CD4-positive, alpha-beta T cell (primary cell): ENCODE results near the gene SNED1. TPM values are rescaled to one million over a fixed set of nuclear protein-coding genes. Genes with fewer than 3 reads are reported as not detected.

ENCODE experiments used
- ATAC-seq: fragments of 200-7000 bp; cut with Tn5 transposase; one replicate; pipeline ENCODE4 v1.10.0; 2022; ENCODE audit warnings: mild to moderate bottlenecking; ENCODE audit not compliant: poor library complexity
- CTCF ChIA-PET: fragments of 350-600 bp; sonication (Branson Sonifier 250); formaldehyde crosslinking; loops from one replicate; lab custom pipeline; 2021; ENCODE audit warnings: antibody characterized with exemption, inconsistent platforms; lab: Charles Lee
- POLR2A ChIA-PET: fragments of 350-600 bp; sonication (Branson Sonifier 250); formaldehyde crosslinking; loops from one replicate; lab custom pipeline; 2021; ENCODE audit warnings: antibody characterized with exemption, inconsistent platforms; lab: Charles Lee
- DNase-seq, 14 experiments: peaks; one replicate each; pipeline ENCODE4 v3.0.0-alpha.2; 2013 to 2020; ENCODE audit warnings: mixed read lengths in 2 of 14
- H3K27ac ChIP-seq, 2 donors: one replicate each; pipeline versions ENCODE4 v1.5.1 to v1.7.0; 2013; ENCODE audit warnings: low read length in 2 of 2, low read depth in 1 of 2, mild to moderate bottlenecking in 1 of 2
- H3K27me3 ChIP-seq, 2 experiments: 1 replicate in 1 of 2; 2 replicates in 1 of 2; pipeline versions ENCODE4 v1.6.1 to v1.7.0; 2013; ENCODE audit warnings: low read length in 2 of 2, control low read depth in 1 of 2, mild to moderate bottlenecking in 1 of 2, moderate library complexity in 1 of 2; ENCODE audit not compliant: insufficient read depth in 2 of 2, control insufficient read depth in 1 of 2
- H3K36me3 ChIP-seq: one replicate; pipeline ENCODE4 v1.6.1; 2013; ENCODE audit warnings: low read length, control low read depth; ENCODE audit not compliant: insufficient read depth
- H3K4me1 ChIP-seq: one replicate; pipeline ENCODE4 v1.6.1; 2013; ENCODE audit warnings: low read length, control low read depth; ENCODE audit not compliant: insufficient read depth
- H3K4me3 ChIP-seq: one replicate; pipeline ENCODE4 v1.5.1; 2013; ENCODE audit warnings: mild to moderate bottlenecking, low read length, moderate library complexity
- H3K9me3 ChIP-seq, 2 experiments: 1 replicate in 1 of 2; 2 replicates in 1 of 2; pipeline versions ENCODE4 v1.6.1 to v1.7.0; 2013; ENCODE audit warnings: low read length in 2 of 2, mild to moderate bottlenecking in 2 of 2, control low read depth in 1 of 2, moderate library complexity in 1 of 2; ENCODE audit not compliant: control insufficient read depth in 1 of 2, insufficient read depth in 1 of 2
- H3K27ac Mint-ChIP-seq: one replicate; pipeline ENCODE4 v1.8.0; 2020; ENCODE audit warnings: mixed read lengths
- H3K27me3 Mint-ChIP-seq: one replicate; pipeline ENCODE4 v1.8.0; 2021; ENCODE audit warnings: mixed read lengths
- H3K36me3 Mint-ChIP-seq: one replicate; pipeline ENCODE4 v1.8.0; 2021; ENCODE audit warnings: low read depth, mixed read lengths
- H3K4me1 Mint-ChIP-seq: one replicate; pipeline ENCODE4 v1.8.0; 2021; ENCODE audit warnings: low read depth, mixed read lengths
- H3K4me3 Mint-ChIP-seq: one replicate; pipeline ENCODE4 v1.8.0; 2020; ENCODE audit warnings: mild to moderate bottlenecking, mixed read lengths
- H3K9me3 Mint-ChIP-seq: one replicate; pipeline ENCODE4 v1.8.0; 2020; ENCODE audit warnings: mixed read lengths
- CTCF ChIP-seq: fragments of 200-600 bp; IDR thresholded peaks from one replicate; pipeline ENCODE4 v1.8.0; 2022; ENCODE audit warnings: antibody characterized with exemption, mild to moderate bottlenecking
- intact Hi-C, 2 experiments: fragments of 100-400 bp; cut with DNase I in 1 of 2; cut with micrococcal nuclease in 1 of 2; formaldehyde crosslinking; loops; one replicate each; pipeline versions ENCODE4 v1.15.1 to v1.9.0; 2023 to 2025; cut with DNase I, micrococcal nuclease
- total RNA-seq, 174 experiments: library from RNA in 2 of 174; stranded (reverse) in 2 of 174; gene quantifications; one replicate each; pipeline ENCODE4 v1.2.3 and lab custom pipeline; 2021 to 2026

SNED1 gene
- total RNA-seq, 2 experiments from 2014 or later = 42.0 to 42.7 TPM

GRCh38 chr2:241094924-241095420 lies 96.6 kb downstream of the SNED1 start:
- H3K36me3 Mint-ChIP-seq = peaks cover 89% of the 10 kb centered on the region
- peaks cover 65% of the 10 kb centered on the region for H3K4me1 Mint-ChIP-seq
- no peaks in the 10 kb centered on the region for H3K27me3 ChIP-seq
- intact Hi-C loops = loop anchor here in 1 of 2 experiments (5.0 kb wide), 1 partner anchor 122 kb away; no protein-coding TSS in a partner anchor
- peak overlapping the region; percentile 4 for H3K4me3 Mint-ChIP-seq
- H3K9me3 Mint-ChIP-seq = no peaks in the 10 kb centered on the region
- ATAC-seq (no peak), DNase-seq (peak in 1 of 14 experiments; percentile 13)
- H3K27ac Mint-ChIP-seq = peak overlapping the region; percentile 95
- ChIA-PET POLR2A (interaction anchor here (0.6 to 4.0 kb wide), 9 partner anchors 10 to 196 kb away, joined by 3 to 55 read pairs (median 5); partner anchors contain the start of genes PASK and PPP1R7), CTCF (interaction anchor here (3.0 to 4.0 kb wide), 2 partner anchors 17 to 55 kb away, joined by 13 to 18 read pairs; partner anchors contain the start of genes PASK and PPP1R7)
- no peak overlapping the region for H3K4me3 ChIP-seq
- TF ChIP-seq CTCF = no peak
- peak overlapping the region; percentile 49 to 53 for H3K27ac ChIP-seq
- H3K9me3 ChIP-seq = no peaks in the 10 kb centered on the region
- H3K4me1 ChIP-seq = peaks cover 58% of the 10 kb centered on the region
- peaks cover 95% of the 10 kb centered on the region for H3K36me3 ChIP-seq
- H3K27me3 Mint-ChIP-seq = no peaks in the 10 kb centered on the region

- H3K27ac ChIP-seq = peak overlapping the region; percentile 52 to 68
- no peak overlapping the region for H3K4me3 ChIP-seq
- Mint-ChIP-seq H3K4me1 (peaks cover 70% of the 10 kb centered on the region), H3K36me3 (peaks cover 92% of the 10 kb centered on the region), H3K4me3 (peak overlapping the region; percentile 80), H3K27me3 (no peaks in the 10 kb centered on the region), H3K9me3 (no peaks in the 10 kb centered on the region), H3K27ac (peak overlapping the region; percentile 95)
- DNase-seq = peak in 12 of 14 experiments; percentile 30 to 87 (median 54)
- ChIA-PET CTCF (interaction anchor here (3.0 to 4.0 kb wide), 2 partner anchors 18 to 54 kb away, joined by 13 to 18 read pairs; partner anchors contain the start of genes PASK and PPP1R7), POLR2A (interaction anchor here (0.6 to 4.0 kb wide), 9 partner anchors 9 to 196 kb away, joined by 3 to 55 read pairs (median 5); partner anchors contain the start of genes PASK and PPP1R7)
- H3K27me3 ChIP-seq = no peaks in the 10 kb centered on the region
- TF ChIP-seq CTCF = no peak
- no peaks in the 10 kb centered on the region for H3K9me3 ChIP-seq
- ATAC-seq = peak; percentile 98
- H3K4me1 ChIP-seq = peaks cover 65% of the 10 kb centered on the region
- peaks cover 95% of the 10 kb centered on the region for H3K36me3 ChIP-seq
- intact Hi-C loops = loop anchor here in 1 of 2 experiments (5.0 kb wide), 1 partner anchor 122 kb away; no protein-coding TSS in a partner anchor
Measured at GRCh38 chr2:241095594-241096290, 97.3 kb downstream of the SNED1 start.

GRCh38 chr2:241096979-241097378 lies 98.6 kb downstream of the SNED1 start:
- peaks cover 79% of the 10 kb centered on the region for H3K4me1 Mint-ChIP-seq
- DNase-seq (no peak), ATAC-seq (no peak)
- no peaks in the 10 kb centered on the region for H3K9me3 Mint-ChIP-seq
- ChIA-PET POLR2A (interaction anchor here (2.1 to 4.0 kb wide), 2 partner anchors 12 to 53 kb away, joined by 29 to 55 read pairs; partner anchors contain the start of genes PASK and PPP1R7), CTCF (interaction anchor here (4.0 kb wide), 1 partner anchor 19 kb away, joined by 18 read pairs; no protein-coding TSS in a partner anchor)
- Histone ChIP-seq H3K4me1 (peaks cover 74% of the 10 kb centered on the region), H3K36me3 (peaks cover 84% of the 10 kb centered on the region), H3K9me3 (no peaks in the 10 kb centered on the region), H3K27me3 (no peaks in the 10 kb centered on the region), H3K4me3 (no peak overlapping the region), H3K27ac (peak overlapping the region in 1 of 2 donors; percentile 68)
- no peaks in the 10 kb centered on the region for H3K27me3 Mint-ChIP-seq
- intact Hi-C loops = loop anchor here in 1 of 2 experiments (5.0 kb wide), 1 partner anchor 120 kb away; no protein-coding TSS in a partner anchor
- H3K27ac Mint-ChIP-seq = peak overlapping the region; percentile 95
- H3K4me3 Mint-ChIP-seq = no peak overlapping the region
- no peak for TF ChIP-seq CTCF
- H3K36me3 Mint-ChIP-seq = peaks cover 86% of the 10 kb centered on the region
